CMK (cell line): Measurements from ENCODE around the gene SLC27A3.
"Not testable (repeated sequence)": the region's sequence is repeated elsewhere in the genome, so short reads cannot be mapped to it uniquely, and the experiment has no call there.

ENCODE experiments used
- DNase-seq: peaks from one replicate; pipeline ENCODE4 v3.0.0-alpha.2; 2010; ENCODE audit warnings: low read depth

SLC27A3 gene

GRCh38 chr1:153780551-153780950, 5.3 kb downstream of the SLC27A3 start:
- no peak for DNase-seq

GRCh38 chr1:153782648-153783047, 7.4 kb downstream of the SLC27A3 start:
- not testable (repeated sequence) for DNase-seq

- peak; percentile 67 for DNase-seq
These were observed 8.3 kb downstream of the SLC27A3 start for GRCh38 chr1:153783233-153784190.

- no peak for DNase-seq
These were observed 11.0 kb downstream of the SLC27A3 start for GRCh38 chr1:153786038-153786790.

- no peak for DNase-seq
These were observed 14.3 kb downstream of the SLC27A3 start for GRCh38 chr1:153789478-153790034.

GRCh38 chr1:153790313-153790965, 15.2 kb downstream of the SLC27A3 start:
- no peak for DNase-seq

GRCh38 chr1:153790966-153791647, 15.9 kb downstream of the SLC27A3 start:
- DNase-seq = no peak

- DNase-seq = no peak
These were observed 16.5 kb downstream of the SLC27A3 start for GRCh38 chr1:153791648-153792253.

- no peak for DNase-seq
These were observed 17.4 kb downstream of the SLC27A3 start for GRCh38 chr1:153792631-153793041.

GRCh38 chr1:153793261-153793972, 18.2 kb downstream of the SLC27A3 start:
- no peak for DNase-seq

GRCh38 chr1:153793973-153794615, 18.9 kb downstream of the SLC27A3 start:
- no peak for DNase-seq

GRCh38 chr1:153794624-153795329, 19.6 kb downstream of the SLC27A3 start:
- no peak for DNase-seq

- DNase-seq = no peak
These were observed 20.2 kb downstream of the SLC27A3 start for GRCh38 chr1:153795330-153795837.

GRCh38 chr1:153795934-153796785, 21.0 kb downstream of the SLC27A3 start:
- no peak for DNase-seq

GRCh38 chr1:153796786-153797659, 21.8 kb downstream of the SLC27A3 start:
- peak; percentile 35 for DNase-seq

- DNase-seq = no peak
These were observed 23.2 kb downstream of the SLC27A3 start for GRCh38 chr1:153798468-153798780.

- DNase-seq = no peak
These were observed 23.8 kb downstream of the SLC27A3 start for GRCh38 chr1:153799016-153799415.
